ENCODE results near the gene ANKRD62.

Gene ANKRD62

DNA sequence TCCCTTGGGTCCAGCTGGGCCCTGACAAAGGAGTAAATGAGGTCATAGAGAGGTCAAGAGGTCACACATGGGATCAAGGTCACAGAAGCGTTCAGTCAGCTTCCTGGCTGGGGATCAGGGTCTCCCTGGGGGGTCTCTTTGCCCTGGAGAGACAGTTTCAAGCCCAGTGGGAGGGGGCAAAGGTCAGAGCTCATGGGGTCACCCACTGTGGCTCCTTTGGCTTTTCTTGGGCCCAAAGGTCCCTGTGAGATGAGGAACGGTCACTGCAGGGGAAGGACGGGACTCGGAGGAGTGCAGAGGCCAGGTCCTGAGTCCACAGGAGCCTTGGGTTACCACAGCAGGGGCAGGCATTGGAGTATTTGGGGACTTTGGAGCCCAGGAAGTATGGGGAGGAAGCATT is 30.7 kb upstream of the ANKRD62 start:
- Histone ChIP-seq H3K9me3 (replicated peaks; ENCODE audit: insufficient read depth, low read length) (no peaks in the 10 kb centered on the region), H3K4me3 (ENCODE audit: low read length) (no peak overlapping the region), H3K4me1 (ENCODE audit: low read length) (no peaks in the 10 kb centered on the region), H2AFZ (ENCODE audit: low read length) (no peak overlapping the region), H3K9ac (ENCODE audit: low read length) (no peak overlapping the region), H3K27me3 (replicated peaks; ENCODE audit: insufficient read depth, low read length) (no peaks in the 10 kb centered on the region), H3K79me2 (ENCODE audit: low read length) (no peaks in the 10 kb centered on the region), H4K20me1 (ENCODE audit: insufficient read depth, low read length) (no peaks in the 10 kb centered on the region), H3K36me3 (replicated peaks; ENCODE audit: insufficient read depth, low read length) (no peaks in the 10 kb centered on the region), H3F3A (ENCODE audit: insufficient read depth, low read length) (no peaks in the 10 kb centered on the region), H3K4me2 (ENCODE audit: low read depth, low read length) (no peak overlapping the region), H3K27ac (ENCODE audit: low read length) (no peak overlapping the region), H3K9me2 (replicated peaks; ENCODE audit: insufficient read depth, low read length) (no peaks in the 10 kb centered on the region)
- TF ChIP-seq EZH2phosphoT487 (IDR thresholded peaks at IDR 0.05; ENCODE audit: low read length), result no peak
- TF ChIP-seq EZH2 (optimal IDR thresholded peaks at IDR 0.05; ENCODE audit: low read depth, low read length), result no peak
- TF ChIP-seq, protein P1, sequence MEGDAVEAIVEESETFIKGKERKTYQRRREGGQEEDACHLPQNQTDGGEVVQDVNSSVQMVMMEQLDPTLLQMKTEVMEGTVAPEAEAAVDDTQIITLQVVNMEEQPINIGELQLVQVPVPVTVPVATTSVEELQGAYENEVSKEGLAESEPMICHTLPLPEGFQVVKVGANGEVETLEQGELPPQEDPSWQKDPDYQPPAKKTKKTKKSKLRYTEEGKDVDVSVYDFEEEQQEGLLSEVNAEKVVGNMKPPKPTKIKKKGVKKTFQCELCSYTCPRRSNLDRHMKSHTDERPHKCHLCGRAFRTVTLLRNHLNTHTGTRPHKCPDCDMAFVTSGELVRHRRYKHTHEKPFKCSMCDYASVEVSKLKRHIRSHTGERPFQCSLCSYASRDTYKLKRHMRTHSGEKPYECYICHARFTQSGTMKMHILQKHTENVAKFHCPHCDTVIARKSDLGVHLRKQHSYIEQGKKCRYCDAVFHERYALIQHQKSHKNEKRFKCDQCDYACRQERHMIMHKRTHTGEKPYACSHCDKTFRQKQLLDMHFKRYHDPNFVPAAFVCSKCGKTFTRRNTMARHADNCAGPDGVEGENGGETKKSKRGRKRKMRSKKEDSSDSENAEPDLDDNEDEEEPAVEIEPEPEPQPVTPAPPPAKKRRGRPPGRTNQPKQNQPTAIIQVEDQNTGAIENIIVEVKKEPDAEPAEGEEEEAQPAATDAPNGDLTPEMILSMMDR (IDR thresholded peaks at IDR 0.05; ENCODE audit: low read length), result no peak
- DNase-seq, result no peak

DNA sequence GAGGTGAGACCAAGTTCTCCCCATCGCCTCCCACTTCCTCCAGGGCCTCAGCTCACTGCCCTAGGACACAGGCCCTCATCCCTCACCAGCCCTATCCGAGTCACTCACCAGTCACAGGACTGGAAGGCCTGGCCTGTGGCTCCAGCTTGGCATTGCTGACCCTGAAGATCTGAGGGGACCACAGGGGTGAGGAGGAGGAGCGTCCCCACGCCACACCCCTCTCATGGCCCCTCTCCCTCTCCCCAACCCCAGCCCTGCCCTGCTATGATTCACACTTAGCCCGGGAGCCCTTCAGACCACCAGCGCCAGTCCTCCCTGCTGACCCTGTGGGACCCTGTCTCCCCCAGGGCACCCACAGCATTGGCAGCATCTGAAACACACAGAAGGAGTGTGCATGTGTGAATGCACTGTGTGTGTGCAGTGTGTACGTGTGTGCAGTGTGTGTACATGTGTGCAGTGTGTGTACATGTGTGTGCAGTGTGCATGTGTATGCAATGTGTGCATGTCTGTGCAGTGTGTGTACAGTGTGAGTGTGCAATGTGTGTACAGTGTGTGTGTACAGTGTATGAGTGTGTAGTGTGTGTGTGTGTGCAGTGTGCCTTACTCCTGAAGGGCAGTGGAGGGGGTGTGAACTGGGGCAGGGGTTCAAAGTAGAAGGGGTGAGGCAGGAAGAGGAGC is 29.4 kb upstream of the ANKRD62 start:
- TF ChIP-seq EZH2 (optimal IDR thresholded peaks at IDR 0.05; ENCODE audit: low read depth, low read length) (no peak), EZH2phosphoT487 (IDR thresholded peaks at IDR 0.05; ENCODE audit: low read length) (no peak)
- TF ChIP-seq, protein P1 (IDR thresholded peaks at IDR 0.05; ENCODE audit: low read length), result no peak

DNA sequence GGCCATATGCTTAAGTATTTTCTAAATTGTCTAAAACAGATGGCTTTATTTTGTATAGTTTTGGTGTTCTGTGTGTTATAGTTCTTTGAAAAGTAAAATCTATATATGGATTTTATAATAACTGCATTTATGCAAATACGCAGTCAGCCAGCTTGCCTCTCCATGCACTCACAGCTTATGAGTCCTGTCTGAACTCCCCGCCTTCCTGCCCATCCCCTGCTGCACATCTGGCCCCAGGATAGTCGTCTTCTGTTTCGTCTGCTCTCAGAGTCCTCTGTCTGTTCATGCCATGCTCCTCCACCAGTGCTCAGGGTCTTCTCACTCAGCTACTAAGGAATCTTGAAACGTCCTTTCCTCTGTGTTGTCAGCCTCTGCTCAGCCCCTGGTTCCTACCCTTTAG is 28.2 kb upstream of the ANKRD62 start:
- Histone ChIP-seq H2AFZ (ENCODE audit: low read length) (no peak overlapping the region), H3K9ac (ENCODE audit: low read length) (no peak overlapping the region), H3K27me3 (replicated peaks; ENCODE audit: insufficient read depth, low read length) (no peaks in the 10 kb centered on the region), H3K4me1 (ENCODE audit: low read length) (no peaks in the 10 kb centered on the region), H3K9me3 (replicated peaks; ENCODE audit: insufficient read depth, low read length) (no peaks in the 10 kb centered on the region), H3K9me2 (replicated peaks; ENCODE audit: insufficient read depth, low read length) (no peaks in the 10 kb centered on the region), H4K20me1 (ENCODE audit: insufficient read depth, low read length) (no peaks in the 10 kb centered on the region), H3K4me2 (ENCODE audit: low read depth, low read length) (no peak overlapping the region), H3K27ac (ENCODE audit: low read length) (no peak overlapping the region), H3F3A (ENCODE audit: insufficient read depth, low read length) (no peaks in the 10 kb centered on the region), H3K79me2 (ENCODE audit: low read length) (no peaks in the 10 kb centered on the region), H3K4me3 (ENCODE audit: low read length) (no peak overlapping the region), H3K36me3 (replicated peaks; ENCODE audit: insufficient read depth, low read length) (no peaks in the 10 kb centered on the region)
- DNase-seq, result no peak
- no peak for TF ChIP-seq EZH2phosphoT487 (IDR thresholded peaks at IDR 0.05; ENCODE audit: low read length)
- TF ChIP-seq EZH2 (optimal IDR thresholded peaks at IDR 0.05; ENCODE audit: low read depth, low read length), result no peak
- TF ChIP-seq, protein P1 (IDR thresholded peaks at IDR 0.05; ENCODE audit: low read length), result no peak

More for the DNA sequence above, 29.4 kb upstream of the ANKRD62 start:
- H3K9ac ChIP-seq (ENCODE audit: low read length), result no peak overlapping the region
- no peak for DNase-seq
- no peaks in the 10 kb centered on the region for H3K36me3 ChIP-seq (replicated peaks; ENCODE audit: insufficient read depth, low read length)
- no peak overlapping the region for H3K27ac ChIP-seq (ENCODE audit: low read length)
- no peaks in the 10 kb centered on the region for H3K4me1 ChIP-seq (ENCODE audit: low read length)
- H3F3A ChIP-seq (ENCODE audit: insufficient read depth, low read length), result no peaks in the 10 kb centered on the region
- no peak overlapping the region for H3K4me3 ChIP-seq (ENCODE audit: low read length)
- no peaks in the 10 kb centered on the region for H3K27me3 ChIP-seq (replicated peaks; ENCODE audit: insufficient read depth, low read length)
- no peaks in the 10 kb centered on the region for H3K79me2 ChIP-seq (ENCODE audit: low read length)
- no peaks in the 10 kb centered on the region for H3K9me3 ChIP-seq (replicated peaks; ENCODE audit: insufficient read depth, low read length)
- H3K4me2 ChIP-seq (ENCODE audit: low read depth, low read length), result no peak overlapping the region
- H2AFZ ChIP-seq (ENCODE audit: low read length), result no peak overlapping the region
- no peaks in the 10 kb centered on the region for H3K9me2 ChIP-seq (replicated peaks; ENCODE audit: insufficient read depth, low read length)
- H4K20me1 ChIP-seq (ENCODE audit: insufficient read depth, low read length), result no peaks in the 10 kb centered on the region

Measured in MM.1S (cell line).